K562 (cell line): ENCODE measurements around the gene VCAN. TPM values are rescaled to one million over a fixed set of nuclear protein-coding genes. Genes with fewer than 3 reads are reported as not detected.

Experiments
- ATAC-seq: fragments of 200-7000 bp; cut with Tn5 transposase; 3 replicates; pipeline ENCODE4 v1.9.1; 2020; ENCODE audit warnings: moderate library complexity
- BruUV-seq: library from RNA; stranded (reverse); fragments of 400-500 nt; replicated peaks from 2 replicates; lab custom pipeline; 2021; lab: Mats Ljungman, UMichigan
- CTCF ChIA-PET: fragments of 300-600 bp; formaldehyde crosslinking; extraction: SDS; loops from one replicate; lab custom pipeline; 2021; ENCODE audit warnings: low intra/inter-chr PET ratio; lab: Yijun Ruan, JAX
- POLR2A ChIA-PET: fragments of 300-600, 350-650 bp; sonication (Branson Sonifier 250); formaldehyde crosslinking; extraction: SDS; loops from one replicate; lab custom pipeline; 2021; ENCODE audit warnings: antibody characterized with exemption, inconsistent platforms; lab: Yijun Ruan, JAX
- DNase-seq, 4 experiments: peaks; one replicate each; pipeline versions ENCODE4 v3.0.0 to v3.0.0-alpha.2; 2011 to 2018; ENCODE audit warnings: low spot score in 3 of 4, mixed read lengths in 3 of 4; ENCODE audit errors: extremely low read depth in 1 of 4
- FAIRE-seq: peaks from 2 replicates; lab custom pipeline; 2011; peaks lifted over from hg19 to GRCh38; lab: Jason Lieb, UNC
- H2AFZ ChIP-seq: 2 replicates; pipeline ENCODE4 v1.6.0; 2011; ENCODE audit warnings: low read depth, low read length, control low read depth, inconsistent platforms
- H3K27ac ChIP-seq: fragments of 200-600 bp; 3 replicates; pipeline ENCODE4 v1.8.0; 2011; ENCODE audit warnings: low read depth, mild to moderate bottlenecking, control low read depth, inconsistent platforms, low read length, moderate library complexity, mixed read lengths; ENCODE audit errors: extremely low read depth
- H3K27me3 ChIP-seq, 2 experiments: fragments of 300-600 bp in 1 of 2; 2 replicates in 1 of 2; 3 replicates in 1 of 2; pipeline versions ENCODE4 v1.6.0 to v1.8.0; 2011; ENCODE audit warnings: inconsistent platforms in 2 of 2, low read length in 2 of 2, mild to moderate bottlenecking in 1 of 2, mixed read lengths in 1 of 2, moderate library complexity in 1 of 2; ENCODE audit not compliant: control insufficient read depth in 2 of 2, insufficient read depth in 2 of 2
- H3K36me3 ChIP-seq: fragments of 300-600 bp; 3 replicates; pipeline ENCODE4 v1.8.0; 2011; ENCODE audit warnings: mild to moderate bottlenecking, low read length, inconsistent platforms; ENCODE audit not compliant: control insufficient read depth, insufficient read depth
- H3K4me1 ChIP-seq, 2 experiments: fragments of 200-600 bp in 1 of 2; replicated peaks in 1 of 2; 2 replicates in 1 of 2; 3 replicates in 1 of 2; pipeline versions ENCODE4 v1.5.1 to v1.8.0; 2011; ENCODE audit warnings: inconsistent platforms in 2 of 2, low read length in 2 of 2, mild to moderate bottlenecking in 1 of 2, mixed read lengths in 1 of 2, moderate library complexity in 1 of 2; ENCODE audit not compliant: control insufficient read depth in 2 of 2, insufficient read depth in 2 of 2
- H3K4me2 ChIP-seq: 2 replicates; pipeline ENCODE4 v1.6.1; 2011; ENCODE audit warnings: low read length, control low read depth, inconsistent platforms, mixed read lengths; ENCODE audit not compliant: insufficient read depth
- H3K4me3 ChIP-seq: fragments of 200-600 bp; sonication (generic), shearing (Covaris generic); 2 replicates; pipeline ENCODE4 v1.5.1; 2016; ENCODE audit warnings: control low read depth, inconsistent platforms
- H3K79me2 ChIP-seq: fragments of 200-600 bp; 3 replicates; pipeline ENCODE4 v1.8.0; 2011; ENCODE audit warnings: low read length, inconsistent platforms; ENCODE audit not compliant: control insufficient read depth, insufficient read depth
- H3K9ac ChIP-seq, 2 experiments: 2 replicates each; pipeline versions ENCODE4 v1.6.0 to v1.6.1; 2011; ENCODE audit warnings: low read depth in 2 of 2, low read length in 2 of 2, control low read depth in 1 of 2, inconsistent platforms in 1 of 2, mild to moderate bottlenecking in 1 of 2, mixed read lengths in 1 of 2; ENCODE audit not compliant: insufficient read depth in 1 of 2
- H3K9me1 ChIP-seq: one replicate; pipeline ENCODE4 v1.6.0; 2011; ENCODE audit warnings: inconsistent platforms, mild to moderate bottlenecking, low read length, moderate library complexity; ENCODE audit not compliant: control insufficient read depth, insufficient read depth
- H3K9me3 ChIP-seq: replicated peaks from 2 replicates; pipeline ENCODE4 v1.5.1; 2011; ENCODE audit warnings: low read depth, low read length, inconsistent platforms; ENCODE audit not compliant: control insufficient read depth, insufficient read depth
- H4K20me1 ChIP-seq: replicated peaks from 2 replicates; pipeline ENCODE4 v1.6.1; 2011; ENCODE audit warnings: low read length, inconsistent platforms, mixed read lengths; ENCODE audit not compliant: control insufficient read depth, insufficient read depth
- CREB1 ChIP-seq, 2 experiments: sonication (generic) in 1 of 2; formaldehyde crosslinking in 1 of 2; IDR thresholded peaks; 2 replicates each; pipeline versions ENCODE4 v1.6.1 to v1.8.0; 2012 to 2022; ENCODE audit warnings: inconsistent platforms in 1 of 2, mild to moderate bottlenecking in 1 of 2, missing genetic modification reagents in 1 of 2, moderate library complexity in 1 of 2
- DMBX1 ChIP-seq: fragments of 250-450 bp; sonication (Bioruptor Pico); IDR thresholded peaks from 2 replicates; pipeline ENCODE4 v1.8.0; 2022; ENCODE audit warnings: inconsistent platforms, mild to moderate bottlenecking, moderate library complexity, borderline replicate concordance
- GTF2E2 ChIP-seq: fragments of 200-800 bp; sonication (Bioruptor generic); IDR thresholded peaks from 2 replicates; pipeline ENCODE4 v1.6.1; 2016; ENCODE audit warnings: missing genetic modification characterization, missing compliant biosample characterization
- ILK ChIP-seq: fragments of 450-650 bp; IDR thresholded peaks from 2 replicates; pipeline ENCODE4 v1.6.1; 2016; ENCODE audit warnings: missing genetic modification characterization, low read depth, mild to moderate bottlenecking, missing compliant biosample characterization, moderate library complexity, borderline replicate concordance
- RBFOX2 ChIP-seq: fragments of 200-400 bp; formaldehyde crosslinking; IDR thresholded peaks from 2 replicates; pipeline ENCODE4 v1.6.1; 2017; ENCODE audit warnings: low read depth, mild to moderate bottlenecking, low read length, moderate library complexity
- SIN3B ChIP-seq: fragments of 450-650 bp; IDR thresholded peaks from 2 replicates; pipeline ENCODE4 v1.6.1; 2017; ENCODE audit warnings: low read depth, mild to moderate bottlenecking, moderate library complexity
- TRIM25 ChIP-seq: fragments of 450-650 bp; IDR thresholded peaks from 2 replicates; pipeline ENCODE4 v1.7.0; 2016; ENCODE audit warnings: borderline replicate concordance
- UBTF ChIP-seq, 2 experiments: IDR thresholded peaks; 2 replicates each; pipeline ENCODE4 v1.6.1; 2012; ENCODE audit warnings: improper control_type of control experiment in 2 of 2, low read depth in 2 of 2, low read length in 2 of 2, borderline replicate concordance in 1 of 2
- ZNF41 ChIP-seq: fragments of 250-450 bp; sonication (Bioruptor Pico); conservative IDR thresholded peaks from 2 replicates; pipeline ENCODE4 v1.4.0; 2020; ENCODE audit warnings: mild to moderate bottlenecking
- WGBS: fragments of 100-300 bp; shearing (Covaris generic); methylation state at CpG from one replicate; pipeline ENCODE4 v1.1.6; 2016; ENCODE audit warnings: low coverage, mixed read lengths; ENCODE audit not compliant: insufficient coverage; ENCODE audit errors: missing lambda C conversion rate; 5-methylcytosine and 5-hydroxymethylcytosine counted together
- in situ Hi-C: fragments of 300-500 bp; cut with MboI; formaldehyde crosslinking; loops from 4 replicates; pipeline ENCODE4 v1.15.0; 2018; ENCODE audit warnings: inconsistent platforms, mixed read lengths
- intact Hi-C: fragments of 100-400 bp; cut with micrococcal nuclease; formaldehyde crosslinking; loops from 2 replicates; pipeline ENCODE4 v1.14.2; 2022
- polyA plus RNA-seq, 8 experiments: library from polyadenylated mRNA; depleted of rRNA in 4 of 8; stranded (reverse) in 5 of 8; unstranded in 3 of 8; fragments of >200 nt; fragmentation: Nextera tagmentation in 2 of 8; fragmentation: Illumina TruSeq in 1 of 8; extraction: Ambion mirVana in 2 of 8; extraction: Trizol in 1 of 8; gene quantifications; 2 replicates each; pipeline versions ENCODE4 v1.2.1 to v1.2.3, GENCODE V29; 2011 to 2014; ENCODE audit warnings: inconsistent platforms in 1 of 8, missing spikeins in 1 of 8
- total RNA-seq, 7 experiments: library from RNA; depleted of rRNA in 6 of 7; stranded (reverse); fragments of >200 nt in 6 of 7; fragmentation: Illumina TruSeq in 2 of 7; extraction: Trizol in 2 of 7; gene quantifications; 2 replicates each; pipeline versions ENCODE4 v1.2.1 to v1.2.3, GENCODE V29; 2011 to 2021; ENCODE audit warnings: low replicate concordance in 1 of 7

Gene VCAN
- total and polyA plus RNA-seq, 9 of the 15 experiments (the other 6 are each of a cell fraction or from before 2014, with no cell fraction given) = 0.01 to 0.33 (median 0.05) TPM

- H2AFZ ChIP-seq = no peak overlapping the region
- H3K4me2 ChIP-seq = no peak overlapping the region
- 17% methylated on average over 4 of the region's 4 CpGs for WGBS
Measured at GRCh38 chr5:83434946-83435345, 36.6 kb upstream of the VCAN start.

More at GRCh38 chr5:83434946-83435345, 36.6 kb upstream of the VCAN start:
- no peak overlapping the region for H3K9ac ChIP-seq
- H3K27ac ChIP-seq = no peak overlapping the region
- no peak for TF ChIP-seq TRIM25
- no peak for TF ChIP-seq ILK (tag)
- TF ChIP-seq UBTF (IDR thresholded peaks at IDR 0.05; ENCODE audit: borderline replicate concordance in 1 of 2, low read depth in 2 of 2, low read length in 2 of 2) = no peak
- TF ChIP-seq GTF2E2 (tag) = no peak
- no peak for TF ChIP-seq DMBX1 (CRISPR knock-in tag)
- TF ChIP-seq ZNF41 (CRISPR knock-in tag) = no peak
- TF ChIP-seq SIN3B = no peak
- no peak for TF ChIP-seq RBFOX2
- no peak for TF ChIP-seq CREB1 (IDR thresholded peaks at IDR 0.05)
- no peak for TF ChIP-seq CREB1 (CRISPR knock-in tag; IDR thresholded peaks at IDR 0.05)
- no peaks in the 10 kb centered on the region for H3K9me3 ChIP-seq
- no peak for FAIRE-seq
- H3K4me1 ChIP-seq = no peaks in the 10 kb centered on the region
- no peaks in the 10 kb centered on the region for H3K36me3 ChIP-seq
- no peaks in the 10 kb centered on the region for H4K20me1 ChIP-seq
- intact Hi-C loops (loop anchor here (5.0 to 10.0 kb wide), 4 partner anchors 37 to 1120 kb away; partner anchors contain the start of gene VCAN), in situ Hi-C loops (no loop called here)
- ChIA-PET POLR2A (no interaction called here), CTCF (no interaction called here)
- H3K4me3 ChIP-seq = no peak overlapping the region
- BruUV-seq = no TSS peak
- no peak for DNase-seq
- no peaks in the 10 kb centered on the region for H3K79me2 ChIP-seq
- no peaks in the 10 kb centered on the region; a peak in 1 of 5 replicates for H3K27me3 ChIP-seq
- ATAC-seq = no peak
- no peaks in the 10 kb centered on the region for H3K9me1 ChIP-seq
